GM18868 (cell line): ENCODE data around the gene PTPRCAP.
"Not testable (repeated sequence)": the region's sequence is repeated elsewhere in the genome, so short reads cannot be mapped to it uniquely, and the experiment has no call there.

Experiments
- ATAC-seq: cut with Tn5 transposase; IDR thresholded peaks from one replicate; pipeline ENCODE4 v1.9.1; 2021; ENCODE audit warnings: mild to moderate bottlenecking, moderate library complexity; ENCODE audit not compliant: unreplicated experiment

The PTPRCAP gene

DNA sequence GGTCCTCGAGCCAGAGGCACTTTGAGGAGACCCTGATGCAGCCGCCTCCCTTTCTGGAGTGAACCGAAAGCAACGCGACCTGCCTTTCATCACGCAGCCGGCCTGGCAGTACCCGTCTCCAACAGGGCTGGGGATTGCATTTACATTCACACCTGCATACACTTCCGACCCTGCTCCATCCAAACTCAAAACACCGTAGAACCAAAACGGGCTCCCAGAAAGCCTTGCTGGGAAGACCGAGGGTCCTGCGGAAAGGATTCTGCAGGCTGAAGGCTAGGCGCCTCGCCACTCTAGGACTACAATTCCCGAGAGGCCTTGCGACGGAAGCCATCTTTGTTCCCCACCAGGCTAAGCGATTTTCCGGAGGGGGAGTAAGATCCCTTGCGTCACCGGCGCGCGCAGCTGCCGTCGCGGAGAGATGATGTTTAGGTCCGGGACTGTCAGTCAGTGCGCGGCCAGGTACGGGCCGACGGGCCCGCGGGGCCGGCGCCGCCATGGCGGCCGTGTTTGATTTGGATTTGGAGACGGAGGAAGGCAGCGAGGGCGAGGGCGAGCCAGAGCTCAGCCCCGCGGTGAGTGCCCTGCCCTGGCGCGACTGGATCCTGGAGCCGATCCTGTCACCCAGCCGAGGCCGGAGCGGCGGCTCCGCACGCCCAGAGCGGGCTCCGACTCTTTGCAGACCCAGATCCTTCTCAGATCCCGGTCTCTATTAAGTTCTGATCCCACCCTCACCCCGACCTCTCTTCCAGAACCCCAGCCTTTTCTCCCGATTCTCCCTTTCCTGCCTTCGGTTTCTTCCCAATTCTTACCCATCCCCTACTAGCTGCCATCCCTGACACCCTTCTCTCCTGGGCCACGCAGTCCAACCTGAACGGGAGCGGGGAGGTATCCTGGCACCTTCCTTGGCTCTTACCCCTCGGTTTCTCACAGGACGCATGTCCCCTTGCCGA, 9.2 kb downstream of the PTPRCAP start, which contains the start of gene RPS6KB2:
Gene RPS6KB2, plus strand, starts transcription at position 443 of the 950 bp plus-strand sequence. Its CDS starts 52 bp downstream, at position 495.
- ATAC-seq = peak; percentile 76

DNA sequence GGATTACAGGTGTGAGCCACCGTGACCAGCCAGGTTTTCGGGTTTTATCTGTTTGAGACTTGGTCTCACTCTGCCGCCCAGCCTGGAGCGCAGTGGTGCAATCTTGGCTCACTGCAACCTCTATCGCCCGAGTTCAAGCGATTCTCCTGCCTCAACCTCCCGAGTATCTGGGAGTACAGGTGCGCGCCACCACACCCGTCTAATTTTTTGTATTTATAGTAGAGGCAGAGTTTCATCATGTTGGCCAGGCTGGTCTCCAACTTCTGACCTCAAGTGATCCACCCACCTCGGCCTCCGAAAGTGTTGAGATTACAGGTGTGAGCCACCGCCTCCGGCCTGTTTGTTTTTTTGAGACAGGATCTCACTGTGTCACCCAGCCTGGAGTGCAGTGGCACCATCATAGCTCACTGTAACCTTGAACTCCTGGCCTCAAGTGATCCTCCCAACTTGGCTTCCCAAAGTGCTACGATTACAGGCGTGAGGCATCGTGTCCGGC, 10.1 kb downstream of the PTPRCAP start:
- ATAC-seq = not testable (repeated sequence)

DNA sequence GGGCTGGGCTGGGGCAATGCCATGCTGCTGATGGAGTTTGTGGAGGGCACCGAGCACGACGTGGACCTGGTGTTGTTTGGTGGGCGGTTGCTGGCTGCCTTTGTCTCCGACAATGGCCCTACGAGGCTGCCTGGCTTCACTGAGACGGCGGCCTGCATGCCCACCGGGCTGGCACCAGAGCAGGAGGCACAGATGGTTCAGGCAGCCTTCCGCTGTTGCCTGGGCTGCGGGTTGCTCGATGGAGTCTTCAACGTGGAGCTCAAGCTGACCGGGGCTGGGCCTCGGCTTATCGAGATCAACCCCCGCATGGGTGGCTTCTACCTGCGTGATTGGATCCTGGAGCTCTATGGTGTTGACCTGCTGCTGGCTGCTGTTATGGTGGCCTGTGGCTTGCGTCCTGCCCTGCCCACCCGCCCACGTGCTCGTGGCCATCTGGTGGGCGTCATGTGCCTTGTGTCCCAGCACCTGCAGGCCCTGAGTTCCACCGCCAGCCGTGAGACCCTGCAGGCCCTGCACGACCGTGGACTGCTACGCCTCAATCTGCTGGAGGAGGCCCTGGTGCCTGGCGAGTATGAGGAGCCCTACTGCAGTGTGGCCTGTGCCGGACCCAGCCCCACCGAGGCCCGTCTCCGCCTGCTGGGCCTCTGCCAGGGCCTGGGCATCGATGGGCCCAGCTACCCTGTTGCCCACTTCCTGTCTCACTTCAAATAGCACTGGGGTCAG, 13.4 kb downstream of the PTPRCAP start:
- ATAC-seq = no peak

DNA sequence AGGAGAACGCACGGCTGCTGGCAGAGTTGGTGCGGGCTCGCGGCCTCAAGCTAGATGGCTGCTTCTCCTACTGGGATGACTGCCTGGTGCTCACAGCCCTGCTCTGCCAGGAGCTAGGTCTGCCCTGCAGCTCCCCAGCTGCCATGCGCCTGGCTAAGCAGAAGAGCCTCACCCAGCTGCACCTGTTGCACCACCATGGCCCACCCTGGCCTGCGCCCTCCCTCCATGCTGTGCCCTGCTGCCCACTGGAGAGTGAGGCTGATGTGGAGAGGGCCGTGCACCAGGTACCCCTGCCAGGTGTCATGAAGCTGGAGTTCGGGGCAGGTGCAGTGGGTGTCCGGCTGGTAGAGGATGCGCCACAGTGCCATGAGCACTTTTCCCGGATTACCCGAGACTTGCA, 14.0 kb downstream of the PTPRCAP start:
- ATAC-seq = no peak

DNA sequence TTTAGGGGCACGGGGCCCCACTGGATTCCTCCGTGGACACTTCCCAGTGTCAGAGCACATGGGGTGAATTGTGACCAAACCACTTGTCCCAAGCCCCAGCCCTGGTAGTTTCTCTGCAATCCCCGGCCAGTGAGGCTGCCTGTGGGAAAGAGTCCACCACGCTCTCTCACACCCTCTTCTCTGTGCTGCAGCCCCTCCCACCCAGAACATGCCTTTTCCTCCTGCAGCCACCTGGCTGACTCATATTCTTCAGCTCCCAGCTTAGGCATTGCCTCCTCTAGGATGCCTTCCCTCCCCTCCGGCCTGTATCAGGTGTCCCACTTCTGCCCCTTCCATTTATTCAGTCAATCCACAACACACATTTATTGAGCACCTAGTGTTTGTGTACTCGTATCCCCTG, 14.6 kb downstream of the PTPRCAP start:
- no peak for ATAC-seq

DNA sequence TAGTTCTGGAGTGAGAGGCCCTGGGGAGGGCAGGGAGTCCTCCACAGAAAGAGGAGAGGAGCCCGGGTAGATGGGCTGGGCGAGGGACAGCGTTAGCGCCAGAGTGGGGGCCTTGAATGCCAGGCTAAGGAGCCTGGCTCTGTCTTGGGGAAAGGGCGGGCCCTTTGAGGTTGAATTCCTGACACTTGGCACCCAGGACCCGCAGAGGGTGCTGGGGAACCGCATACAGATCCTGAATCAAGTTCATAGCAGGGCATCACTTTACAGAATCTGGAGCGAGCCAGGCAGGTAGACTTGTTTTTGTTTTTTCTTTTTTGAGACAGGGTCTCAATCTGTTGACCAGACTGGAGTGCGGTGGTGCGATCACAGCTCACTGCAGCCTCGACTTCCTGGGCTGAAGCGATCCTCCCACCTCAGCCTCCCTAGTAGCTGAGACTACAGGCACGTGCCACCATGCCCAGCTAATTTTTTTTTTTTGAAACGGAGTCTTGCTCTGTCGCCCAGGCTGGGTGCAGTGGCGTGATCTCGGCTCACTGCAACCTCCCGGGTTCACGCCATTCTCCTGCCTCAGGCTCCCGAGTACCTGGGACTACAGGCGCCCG, 16.0 kb downstream of the PTPRCAP start:
- ATAC-seq = no peak

DNA sequence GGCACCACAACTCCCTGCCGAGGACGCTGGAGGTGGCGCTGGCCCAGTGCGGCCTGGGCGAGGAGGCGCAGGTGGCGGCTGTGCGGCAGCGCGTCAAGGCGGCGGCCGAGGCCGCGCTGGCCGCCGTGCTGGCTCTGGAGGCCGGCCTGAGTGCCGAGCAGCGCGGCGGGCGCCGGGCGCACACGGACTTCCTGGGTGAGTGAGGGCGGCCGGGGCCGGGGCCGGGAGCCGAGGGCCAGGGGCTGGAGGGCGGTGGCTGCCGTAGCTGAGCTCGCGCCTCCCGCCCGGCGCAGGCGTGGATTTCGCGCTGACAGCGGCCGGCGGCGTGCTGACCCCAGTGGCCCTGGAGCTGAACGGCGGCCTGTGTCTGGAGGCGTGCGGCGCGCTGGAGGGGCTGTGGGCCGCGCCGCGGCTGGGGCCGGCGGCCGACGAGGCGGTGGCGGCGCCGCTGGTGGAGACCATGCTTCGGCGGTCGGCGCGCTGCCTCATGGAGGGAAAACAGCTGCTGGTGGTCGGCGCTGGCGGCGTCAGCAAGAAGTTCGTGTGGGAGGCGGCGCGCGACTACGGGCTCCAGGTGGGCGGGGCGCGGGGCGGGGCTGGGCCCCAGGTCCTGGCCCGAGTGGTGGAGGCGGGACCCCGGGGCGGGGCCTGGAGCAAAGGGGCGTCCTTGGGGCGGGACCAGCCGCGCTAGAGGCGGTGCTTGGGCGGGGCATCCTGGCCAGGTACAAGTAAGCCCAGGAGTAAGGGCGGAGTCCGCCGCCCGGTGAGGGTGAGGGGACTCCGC, 16.6 kb downstream of the PTPRCAP start:
- ATAC-seq = peak; percentile 87

DNA sequence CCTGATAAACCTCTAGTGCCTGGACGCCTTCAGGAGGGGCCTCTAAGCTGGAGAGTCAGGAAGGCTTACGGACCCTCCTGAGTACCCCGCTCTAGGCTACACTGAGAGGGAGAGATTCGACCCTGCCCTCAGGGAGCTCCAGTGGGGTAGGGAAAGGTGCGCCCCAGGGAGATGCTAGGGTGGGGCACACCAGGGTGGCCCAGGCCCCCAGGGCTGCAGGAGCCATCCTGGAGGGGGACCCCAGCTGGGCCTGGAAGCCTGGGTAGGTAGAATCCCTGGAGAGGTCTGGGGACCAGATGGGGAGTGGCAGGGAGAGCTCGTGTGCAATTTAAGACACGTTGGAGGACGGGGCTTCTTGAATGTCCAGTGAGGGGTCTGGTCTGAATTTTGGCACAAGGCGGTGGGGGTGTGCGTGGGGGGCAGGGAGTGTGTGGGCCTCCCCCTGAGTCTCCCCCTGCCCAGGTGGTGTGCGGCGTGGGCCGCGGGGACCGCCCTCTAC, 17.3 kb downstream of the PTPRCAP start:
- no peak for ATAC-seq

DNA sequence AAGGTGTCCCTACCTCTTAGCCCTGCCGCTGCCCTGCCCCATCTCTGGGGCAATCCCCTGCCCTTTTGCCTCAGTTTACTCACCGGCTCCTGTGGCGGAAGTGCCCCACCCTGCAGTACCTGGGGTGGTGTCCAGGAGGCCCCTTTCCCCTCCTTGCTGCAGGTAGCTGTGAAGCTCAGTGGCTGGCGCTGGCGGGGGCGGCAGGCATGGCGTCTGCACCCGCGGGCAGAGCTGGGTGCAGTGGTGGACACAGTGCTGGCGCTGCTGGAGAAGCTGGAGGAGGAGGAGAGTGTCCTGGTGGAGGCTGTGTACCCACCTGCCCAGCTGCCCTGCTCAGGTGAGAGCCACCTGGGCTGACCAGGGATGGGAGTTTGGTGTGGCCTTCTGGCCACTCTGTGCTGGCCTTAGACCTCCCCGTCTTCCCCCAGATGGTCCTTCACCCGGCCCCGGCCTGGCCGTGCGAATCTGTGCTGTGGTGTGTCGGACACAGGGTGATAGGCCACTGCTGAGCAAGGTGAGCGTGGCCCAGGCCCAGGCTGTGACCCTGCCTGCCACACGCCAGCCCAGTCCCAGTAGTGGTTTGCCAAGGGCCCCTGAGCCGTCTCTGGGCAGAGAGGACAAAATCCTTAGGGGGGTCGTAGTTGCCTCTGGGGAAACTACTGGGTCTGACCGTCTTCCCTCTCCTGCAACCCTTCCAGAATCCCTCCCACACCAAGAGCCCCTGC, 18.0 kb downstream of the PTPRCAP start:
- ATAC-seq = no peak

DNA sequence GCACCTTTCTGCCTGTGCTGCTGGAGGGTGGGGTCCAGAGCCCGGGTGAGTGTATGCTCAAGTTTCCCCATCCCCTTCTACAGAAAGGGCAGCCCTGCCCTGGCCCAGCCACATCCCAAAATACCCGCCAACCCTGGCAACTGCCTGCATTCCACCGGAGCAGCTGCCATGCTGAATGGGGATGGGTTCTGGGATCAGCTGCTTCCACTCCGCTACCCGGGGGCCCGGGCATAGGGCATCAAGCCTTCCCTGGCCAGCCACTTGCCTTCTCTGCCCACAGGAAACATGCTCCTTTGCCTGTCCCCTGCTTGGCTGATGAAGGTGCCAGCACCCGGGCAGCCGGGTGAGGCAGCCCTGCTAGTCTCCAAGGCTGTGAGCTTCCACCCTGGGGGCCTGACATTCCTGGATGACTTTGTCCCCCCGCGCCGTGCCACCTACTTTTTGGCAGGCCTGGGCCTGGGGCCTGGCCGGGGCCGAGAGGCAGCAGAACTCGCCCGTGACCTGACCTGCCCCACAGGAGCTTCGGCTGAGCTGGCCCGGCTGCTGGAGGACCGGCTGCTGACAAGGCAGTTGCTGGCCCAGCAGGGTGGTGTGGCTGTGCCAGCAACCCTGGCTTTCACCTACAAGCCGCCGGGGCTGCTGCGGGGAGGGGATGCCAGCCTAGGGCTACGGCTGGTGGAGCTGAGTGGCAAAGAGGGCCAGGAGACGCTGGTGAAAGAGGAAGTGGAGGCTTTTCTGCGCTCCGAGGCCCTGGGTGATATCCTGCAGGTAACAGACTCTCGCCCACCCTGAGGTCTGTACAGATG, 18.8 kb downstream of the PTPRCAP start:
- no peak for ATAC-seq

DNA sequence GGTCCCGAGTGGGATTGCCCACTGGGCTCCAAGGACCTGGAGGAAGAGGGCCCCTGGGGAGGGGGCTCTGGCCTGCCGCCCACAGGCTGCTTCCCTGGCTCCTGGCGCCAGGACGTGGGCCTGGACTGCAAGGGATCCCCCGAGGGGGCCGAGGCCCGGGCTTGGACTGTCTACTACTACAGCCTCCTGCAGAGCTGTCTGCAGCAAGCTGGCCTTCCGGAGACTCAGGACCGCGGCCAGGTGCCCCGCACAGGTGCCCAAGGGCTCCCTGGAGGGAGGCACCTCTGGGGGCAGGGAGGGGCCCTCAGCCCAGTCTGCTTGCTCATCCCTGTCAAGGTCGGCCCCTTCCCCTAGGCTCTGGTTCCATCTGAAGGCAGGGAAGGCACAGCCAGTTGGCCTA, 20.1 kb downstream of the PTPRCAP start:
- ATAC-seq = no peak

DNA sequence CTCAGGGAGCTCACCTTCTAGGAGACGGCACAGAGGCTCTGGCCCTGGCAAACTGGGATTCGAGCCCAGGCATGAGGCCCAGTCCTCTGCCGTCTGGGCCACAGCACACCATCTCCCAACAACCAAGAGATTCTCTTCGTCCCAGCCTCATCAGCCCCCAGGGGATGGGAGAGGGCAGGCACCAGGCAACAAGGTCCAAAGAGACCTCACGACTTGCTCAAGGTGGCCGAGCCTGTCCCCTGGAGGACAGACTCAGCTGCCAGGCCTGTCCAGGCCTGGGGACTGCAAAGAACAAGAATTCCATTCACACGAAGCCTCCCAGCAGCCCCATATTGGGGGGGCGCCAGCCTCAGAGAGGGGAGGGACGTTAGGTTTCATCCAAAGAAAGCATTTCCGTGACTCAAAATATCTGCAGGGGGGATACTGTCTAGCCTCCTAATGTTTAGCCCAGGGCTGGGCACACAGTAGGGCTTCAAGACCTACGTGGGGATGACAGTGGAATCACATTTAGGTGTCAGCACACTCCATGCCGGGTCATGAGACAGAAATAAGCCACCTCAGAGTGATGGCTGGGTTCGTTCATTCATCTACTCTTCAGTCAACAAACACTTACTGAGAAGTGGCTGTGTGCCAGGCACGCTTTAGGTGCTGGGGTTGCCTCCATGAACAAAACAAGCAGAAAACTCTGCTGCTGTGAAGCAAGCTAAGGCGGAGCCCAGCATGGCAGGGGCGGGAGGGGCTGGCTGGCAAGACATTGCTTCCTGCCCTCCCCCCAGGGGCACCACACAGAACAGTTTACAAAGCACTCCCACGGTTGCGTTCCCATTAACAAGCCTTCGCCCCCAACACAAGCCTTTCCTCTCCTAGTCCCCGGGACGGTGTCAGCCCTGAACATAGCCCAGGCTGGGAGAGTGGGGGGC, 20.8 kb downstream of the PTPRCAP start:
- ATAC-seq = no peak

DNA sequence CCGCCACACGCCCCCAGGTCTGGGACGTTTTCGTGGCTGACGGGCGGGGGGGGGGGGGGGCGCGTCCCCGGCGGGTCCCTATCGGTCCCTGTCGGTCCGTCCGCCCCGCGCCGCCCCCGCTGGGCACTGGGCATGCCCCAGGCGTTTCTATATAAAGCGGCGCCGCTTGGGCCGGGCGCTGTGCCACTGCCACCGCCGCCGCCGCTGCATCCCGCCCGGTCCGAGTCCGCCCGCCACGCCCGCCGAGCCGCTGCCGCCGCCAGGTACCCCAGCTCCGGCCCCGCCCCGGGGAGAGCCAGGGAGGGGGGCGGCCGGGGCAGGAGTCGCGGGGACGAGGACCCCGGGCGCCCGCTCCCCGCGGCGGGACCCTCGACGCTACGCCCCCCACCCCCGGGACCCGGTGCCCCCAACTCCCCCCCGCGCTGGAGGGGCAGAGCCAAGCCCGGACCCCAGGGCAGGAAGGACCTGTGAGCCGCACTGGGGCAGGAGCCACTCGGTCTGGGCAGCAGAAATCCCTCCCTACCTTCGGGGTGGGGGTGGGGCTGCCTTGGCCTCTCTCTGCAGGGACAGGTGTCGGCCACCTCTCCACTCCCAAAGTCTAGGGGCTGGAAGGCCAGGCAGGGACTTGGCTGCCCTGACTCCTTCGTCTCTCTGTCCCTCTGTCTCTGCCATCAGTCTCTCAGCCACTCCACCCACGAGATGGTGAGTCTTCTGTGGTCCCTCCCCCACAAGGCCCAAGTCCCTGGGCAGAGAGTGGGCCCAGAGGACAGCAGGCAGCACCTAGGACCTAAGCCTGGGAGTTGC, 21.8 kb downstream of the PTPRCAP start, which contains the start of gene CARNS1:
Gene CARNS1, plus strand, starts transcription at position 178 of the 804 bp plus-strand sequence. Its CDS starts 522 bp downstream, at position 700.
- no peak for ATAC-seq

DNA sequence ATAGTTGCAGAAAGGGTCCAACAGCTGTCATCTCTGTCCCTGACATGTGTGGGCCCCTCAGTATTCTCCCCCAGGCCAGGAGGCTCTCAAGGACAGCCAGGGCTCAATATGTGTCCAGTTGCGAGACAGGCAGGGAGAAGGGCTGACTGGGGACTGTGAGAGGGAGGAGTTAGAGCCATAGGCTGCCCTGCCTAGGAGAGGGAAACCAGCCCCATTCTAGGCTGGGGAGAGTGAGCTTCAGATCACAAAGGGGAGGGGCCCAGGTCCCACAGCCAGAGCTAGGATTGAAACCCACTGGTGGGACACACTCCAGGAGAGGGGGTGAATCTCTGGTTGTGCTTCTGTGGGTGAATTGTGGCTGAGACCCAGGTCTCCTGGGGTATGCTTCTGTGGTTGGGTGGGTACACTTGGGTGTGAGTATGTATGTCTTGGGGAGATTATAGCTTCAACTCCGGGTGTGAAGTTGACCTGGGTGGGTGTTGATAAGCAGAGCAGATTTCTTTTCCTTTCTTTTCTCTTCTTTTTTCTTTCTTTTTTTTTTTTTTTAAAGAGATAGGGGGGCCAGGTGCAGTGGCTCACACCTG, 24.1 kb downstream of the PTPRCAP start:
- no peak for ATAC-seq

DNA sequence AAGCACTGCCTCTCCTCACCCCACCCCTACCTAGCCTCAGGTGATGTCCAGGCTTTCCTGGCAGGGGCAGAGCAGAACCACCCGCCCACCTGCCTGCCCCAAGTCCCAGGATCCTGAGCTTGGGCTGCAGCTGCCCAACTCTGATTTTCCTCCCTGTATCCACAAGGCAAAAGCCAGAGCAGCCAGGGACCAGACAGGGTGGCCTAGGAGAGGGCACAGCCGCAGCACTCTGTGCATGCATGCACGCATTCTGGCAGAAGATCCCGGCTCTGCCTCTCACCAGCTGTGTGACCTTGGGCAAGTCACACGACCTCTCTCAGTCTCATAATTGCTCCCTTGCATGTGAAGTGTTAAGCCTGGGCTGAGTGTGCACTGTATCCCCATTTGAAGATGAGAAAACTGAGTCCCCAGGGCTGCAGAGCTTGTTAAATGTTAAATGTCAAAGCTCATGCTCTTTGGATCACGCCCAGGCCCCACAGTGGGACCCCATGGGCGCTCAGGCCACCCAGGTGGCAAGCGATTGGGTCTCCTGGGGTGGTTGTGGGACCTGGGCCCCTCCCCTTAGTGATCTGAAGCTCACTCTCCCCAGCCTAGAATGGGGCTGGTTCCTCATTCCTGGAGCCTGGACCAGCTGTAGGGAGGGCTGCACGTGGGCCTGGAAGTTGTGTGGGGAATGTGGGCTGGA, 24.8 kb downstream of the PTPRCAP start:
- ATAC-seq = no peak

DNA sequence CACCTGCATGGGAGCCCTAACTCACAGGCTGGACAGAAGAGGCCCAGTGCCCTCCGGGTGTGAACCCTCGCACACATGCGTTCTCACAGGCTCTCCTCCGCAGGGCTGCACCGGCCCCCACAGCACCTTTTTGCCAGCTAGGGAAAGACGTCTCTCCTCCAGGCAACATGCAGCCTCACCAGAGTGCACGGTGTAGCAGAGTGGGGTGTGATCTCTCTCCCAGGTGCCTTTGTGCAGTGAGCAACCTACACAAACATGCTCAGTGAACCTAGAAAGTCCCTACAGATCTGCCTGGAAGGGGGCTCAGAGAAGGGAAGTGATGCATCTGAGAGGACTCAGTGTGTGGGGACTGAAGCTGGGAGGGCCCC, 25.7 kb downstream of the PTPRCAP start:
- no peak for ATAC-seq
